A549 (cell line): ENCODE data around the gene DIPK1B. TPM values are rescaled to one million over a fixed set of nuclear protein-coding genes. Genes with fewer than 3 reads are reported as not detected.

ENCODE experiments used
- ATAC-seq, 2 experiments: fragments of 200-7000 bp in 1 of 2; fragments of >200 bp in 1 of 2; cut with Nextera tagmentation in 1 of 2; cut with Tn5 transposase in 1 of 2; 3 replicates each; pipeline versions ENCODE4 v1.8.0 to v1.9.1; 2018 to 2020; ENCODE audit warnings: mild to moderate bottlenecking in 1 of 2, moderate library complexity in 1 of 2
- CTCF ChIA-PET: fragments of 300-600 bp; sonication (Branson Sonifier 250); formaldehyde crosslinking; extraction: SDS; loops from one replicate; lab custom pipeline; 2021; ENCODE audit warnings: antibody characterized with exemption, inconsistent platforms; lab: Yijun Ruan, JAX
- POLR2A ChIA-PET: fragments of 350-600 bp; formaldehyde crosslinking; extraction: SDS; loops from one replicate; lab custom pipeline; 2021; ENCODE audit warnings: antibody characterized with exemption, inconsistent platforms; lab: Yijun Ruan, JAX
- DNase-seq, 2 experiments: peaks; one replicate each; pipeline versions ENCODE4 v3.0.0 to v3.0.0-alpha.2; 2011 to 2016; ENCODE audit warnings: low read depth in 1 of 2, low spot score in 1 of 2
- FAIRE-seq: peaks from 2 replicates; lab custom pipeline; 2011; peaks lifted over from hg19 to GRCh38; lab: Jason Lieb, UNC
- H3K27ac ChIP-seq, 2 experiments: fragments of >200 bp; sonication (Bioruptor Twin); formaldehyde crosslinking; 3 replicates each; pipeline ENCODE4 v1.5.1; 2016 to 2017
- H3K4me1 ChIP-seq: fragments of >200 bp; sonication (Bioruptor Twin); formaldehyde crosslinking; 3 replicates; pipeline ENCODE4 v1.6.1; 2016
- H3K4me2 ChIP-seq: fragments of >200 bp; sonication (Bioruptor Twin); formaldehyde crosslinking; 3 replicates; pipeline ENCODE4 v1.6.1; 2016
- H3K4me3 ChIP-seq: fragments of >200 bp; sonication (Bioruptor Twin); formaldehyde crosslinking; 3 replicates; pipeline ENCODE4 v1.5.1; 2016
- H3K9me3 ChIP-seq: fragments of >200 bp; sonication (Bioruptor Twin); formaldehyde crosslinking; 3 replicates; pipeline ENCODE4 v1.6.1; 2016
- BCL3 ChIP-seq: fragments of >200 bp; sonication (Bioruptor Twin); formaldehyde crosslinking; IDR thresholded peaks from 3 replicates; pipeline ENCODE4 v1.6.1; 2016
- CHD4 ChIP-seq: fragments of 200-600 bp; sonication (generic); IDR thresholded peaks from 2 replicates; pipeline ENCODE4 v1.6.1; 2016; ENCODE audit warnings: antibody characterized with exemption, mild to moderate bottlenecking, borderline replicate concordance
- CTCF ChIP-seq: fragments of >200 bp; sonication (Bioruptor Twin); formaldehyde crosslinking; IDR thresholded peaks from 3 replicates; pipeline ENCODE4 v1.5.1; 2016
- EHMT2 ChIP-seq: fragments of 200-600 bp; sonication (generic); IDR thresholded peaks from 2 replicates; pipeline ENCODE4 v1.6.1; 2016; ENCODE audit warnings: antibody characterized with exemption, low read depth, mild to moderate bottlenecking, moderate library complexity
- FOSB ChIP-seq: fragments of 250-450 bp; sonication (Bioruptor Pico); IDR thresholded peaks from 2 replicates; pipeline ENCODE4 v1.5.0; 2020; ENCODE audit warnings: mild to moderate bottlenecking, moderate library complexity
- FOXS1 ChIP-seq: fragments of 250-450 bp; sonication (Bioruptor Pico); IDR thresholded peaks from 2 replicates; pipeline ENCODE4 v1.5.0; 2020; ENCODE audit warnings: mild to moderate bottlenecking, moderate library complexity
- GATA3 ChIP-seq: IDR thresholded peaks from 2 replicates; pipeline ENCODE4 v1.6.1; 2012; ENCODE audit warnings: borderline replicate concordance
- HEYL ChIP-seq: fragments of 250-450 bp; sonication (Bioruptor Pico); IDR thresholded peaks from 2 replicates; pipeline ENCODE4 v1.8.0; 2021; ENCODE audit warnings: mild to moderate bottlenecking, moderate library complexity
- HOXA7 ChIP-seq: fragments of 250-450 bp; sonication (Bioruptor Pico); IDR thresholded peaks from 2 replicates; pipeline ENCODE4 v1.5.0; 2020; ENCODE audit warnings: mild to moderate bottlenecking, moderate library complexity
- JUN ChIP-seq, 2 experiments: fragments of >200 bp; sonication (Bioruptor Twin); formaldehyde crosslinking; IDR thresholded peaks; 2 replicates in 1 of 2; 3 replicates in 1 of 2; pipeline ENCODE4 v1.6.1; 2016 to 2017
- KDM5A ChIP-seq: fragments of 200-600 bp; sonication (generic); IDR thresholded peaks from 2 replicates; pipeline ENCODE4 v1.6.1; 2016; ENCODE audit warnings: antibody characterized with exemption, mild to moderate bottlenecking
- NFE2L2 ChIP-seq: fragments of 150-350 bp; conservative IDR thresholded peaks from 2 replicates; pipeline ENCODE4 v1.6.1; 2014; ENCODE audit warnings: low read length
- NPAS2 ChIP-seq: fragments of 250-450 bp; sonication (Bioruptor Pico); IDR thresholded peaks from 2 replicates; pipeline ENCODE4 v1.8.0; 2022; ENCODE audit warnings: mild to moderate bottlenecking, moderate library complexity, borderline replicate concordance
- NR3C1 ChIP-seq: fragments of >200 bp; sonication (Bioruptor Twin); formaldehyde crosslinking; IDR thresholded peaks from 3 replicates; pipeline ENCODE4 v1.6.1; 2017
- PBX3 ChIP-seq: IDR thresholded peaks from 2 replicates; pipeline ENCODE4 v1.6.1; 2012
- POLR2AphosphoS2 ChIP-seq: conservative IDR thresholded peaks from 2 replicates; pipeline ENCODE4 v1.6.1; 2012; ENCODE audit warnings: low read length, improper control_type of control experiment, inconsistent platforms
- RFX5 ChIP-seq: fragments of 450-650 bp; IDR thresholded peaks from 2 replicates; pipeline ENCODE4 v1.7.1; 2014; ENCODE audit warnings: antibody characterized with exemption, mild to moderate bottlenecking, moderate library complexity
- RNF2 ChIP-seq: fragments of 200-600 bp; sonication (generic); IDR thresholded peaks from 2 replicates; pipeline ENCODE4 v1.6.1; 2016; ENCODE audit warnings: low read depth, mild to moderate bottlenecking, antibody characterized with exemption, moderate library complexity, borderline replicate concordance
- TP53 ChIP-seq: fragments of 250-450 bp; sonication (Bioruptor Pico); IDR thresholded peaks from 2 replicates; pipeline ENCODE4 v1.5.0; 2021; ENCODE audit warnings: mild to moderate bottlenecking, moderate library complexity
- ZFP36 ChIP-seq: fragments of 450-650 bp; IDR thresholded peaks from 2 replicates; pipeline ENCODE4 v1.6.1; 2014; ENCODE audit warnings: borderline replicate concordance; ENCODE audit not compliant: partially characterized antibody
- WGBS: methylation state at CpG from one replicate; pipeline ENCODE4 v1.1.6; 2017; ENCODE audit errors: missing lambda C conversion rate; 5-methylcytosine and 5-hydroxymethylcytosine counted together
- polyA plus RNA-seq, 4 experiments: library from polyadenylated mRNA; depleted of rRNA in 3 of 4; stranded (reverse); fragments of >200 nt; fragmentation: RNase III in 1 of 4; extraction: RNeasy Plus Mini Kit Qiagen cat#74134 plus additional on column Dnase treatment in 1 of 4; gene quantifications; 2 replicates in 3 of 4; 3 replicates in 1 of 4; pipeline ENCODE4 v1.2.3, GENCODE V29; 2011 to 2017
- TF ChIP-seq, protein P1 (sequence below): fragments of 150-350 bp; IDR thresholded peaks from 2 replicates; pipeline ENCODE4 v1.6.1; 2014; ENCODE audit warnings: low read depth, mild to moderate bottlenecking, low read length

DIPK1B gene
- polyA plus RNA-seq, 2 of the 4 experiments (the other 2 are of a cell fraction), result 6.7 TPM

DNA sequence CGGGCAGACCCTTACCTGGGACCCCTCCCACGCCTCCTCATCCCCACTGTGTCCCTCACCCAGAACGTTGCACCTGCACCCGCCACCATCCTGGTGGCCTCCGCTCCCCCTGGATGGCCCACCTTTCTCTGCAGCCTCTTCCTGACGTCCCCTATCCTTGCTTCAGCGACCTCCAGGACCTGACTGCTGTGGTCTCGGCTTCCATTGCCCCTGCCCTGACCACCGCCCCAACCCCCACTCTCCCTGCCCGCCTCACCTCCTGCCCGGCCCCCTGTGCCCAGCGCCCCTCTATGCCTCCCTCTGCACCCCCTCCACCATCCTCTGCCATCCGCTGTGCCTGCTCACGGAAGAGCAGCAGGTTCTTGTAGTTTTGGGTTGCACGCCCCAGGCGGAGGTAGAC, 28.1 kb downstream of the DIPK1B start:
- FAIRE-seq, result no peak
- Histone ChIP-seq H3K4me3 (no peak overlapping the region), H3K27ac (no peak overlapping the region), H3K4me2 (no peak overlapping the region), H3K4me1 (no peaks in the 10 kb centered on the region), H3K9me3 (no peaks in the 10 kb centered on the region)
- TF ChIP-seq NR3C1 (no peak), POLR2AphosphoS2 (no peak), JUN (IDR thresholded peaks at IDR 0.05) (no peak), HOXA7 (no peak), RFX5 (no peak), GATA3 (no peak), RNF2 (no peak)
- TF ChIP-seq, protein P1, sequence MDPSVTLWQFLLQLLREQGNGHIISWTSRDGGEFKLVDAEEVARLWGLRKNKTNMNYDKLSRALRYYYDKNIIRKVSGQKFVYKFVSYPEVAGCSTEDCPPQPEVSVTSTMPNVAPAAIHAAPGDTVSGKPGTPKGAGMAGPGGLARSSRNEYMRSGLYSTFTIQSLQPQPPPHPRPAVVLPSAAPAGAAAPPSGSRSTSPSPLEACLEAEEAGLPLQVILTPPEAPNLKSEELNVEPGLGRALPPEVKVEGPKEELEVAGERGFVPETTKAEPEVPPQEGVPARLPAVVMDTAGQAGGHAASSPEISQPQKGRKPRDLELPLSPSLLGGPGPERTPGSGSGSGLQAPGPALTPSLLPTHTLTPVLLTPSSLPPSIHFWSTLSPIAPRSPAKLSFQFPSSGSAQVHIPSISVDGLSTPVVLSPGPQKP, result no peak
- ChIA-PET CTCF (interaction anchor here (1.0 to 11.9 kb wide), 6 partner anchors 10 to 289 kb away, joined by 3 to 79 read pairs (median 6); partner anchors contain the start of gene LCN8), POLR2A (interaction anchor here (1.1 kb wide), 1 partner anchor 12 kb away, joined by 6 read pairs; no protein-coding TSS in a partner anchor)
- 70% methylated on average over 14 of the region's 16 CpGs for WGBS
- ATAC-seq, result no peak
- no peak for DNase-seq

DNA sequence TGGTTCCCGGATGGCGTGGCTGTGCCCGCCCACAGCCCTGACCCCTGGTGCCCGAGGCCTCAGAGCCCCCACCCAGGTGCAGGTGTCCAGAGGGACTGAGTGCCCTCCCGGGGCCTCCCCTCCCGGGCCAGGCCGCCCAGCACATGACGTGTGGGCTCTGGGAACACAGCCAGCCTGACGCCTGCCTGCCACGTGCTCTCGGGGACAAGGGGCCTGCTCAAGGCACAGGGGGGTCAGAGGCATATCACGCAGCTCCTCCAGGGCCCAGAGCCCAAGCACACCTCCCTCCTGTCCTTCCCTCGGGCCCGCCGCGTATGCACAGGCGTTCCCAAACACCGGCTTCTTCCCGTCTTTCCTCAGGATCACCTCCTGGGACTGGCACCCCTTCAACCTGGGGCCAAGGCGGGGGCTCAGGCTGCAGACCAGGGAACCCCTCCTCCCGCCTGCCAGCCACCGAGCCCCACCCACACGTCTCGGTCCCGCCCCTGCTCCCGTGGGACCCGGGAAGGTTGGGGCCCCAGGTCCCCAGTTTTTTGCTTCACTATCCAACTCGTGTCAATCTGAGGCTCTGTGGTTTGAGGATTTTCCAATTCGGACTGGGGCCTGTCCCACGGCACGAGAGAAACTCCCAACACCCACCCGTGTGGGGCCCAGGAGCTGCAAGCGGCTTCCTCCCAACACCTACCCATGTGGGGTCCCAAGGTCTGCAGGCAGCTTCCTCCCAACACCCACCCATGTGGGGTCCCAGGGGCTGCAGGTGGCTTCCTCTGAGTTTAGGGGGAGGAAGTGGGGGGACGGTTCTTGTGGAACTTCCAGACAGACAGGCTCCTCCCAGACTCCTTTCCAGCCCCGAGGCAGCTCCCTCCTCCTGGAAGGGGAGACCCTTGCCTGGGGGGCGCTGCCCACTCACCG, 28.9 kb downstream of the DIPK1B start:
- DNase-seq (no peak), ATAC-seq (no peak), FAIRE-seq (no peak)
- ChIA-PET POLR2A (no interaction called here), CTCF (interaction anchor here (1.4 to 11.9 kb wide), 4 partner anchors 11 to 51 kb away, joined by 3 to 79 read pairs (median 28); partner anchors contain the start of gene LCN8)
- Histone ChIP-seq H3K27ac (no peak overlapping the region), H3K4me2 (no peak overlapping the region), H3K9me3 (no peaks in the 10 kb centered on the region), H3K4me3 (no peak overlapping the region), H3K4me1 (no peaks in the 10 kb centered on the region)
- no peak for TF ChIP-seq NPAS2
- no peak for TF ChIP-seq BCL3
- no peak for TF ChIP-seq KDM5A
- TF ChIP-seq CHD4, result no peak
- TF ChIP-seq FOXS1 (CRISPR knock-in tag), result no peak
- no peak for TF ChIP-seq ZFP36
- no peak for TF ChIP-seq NFE2L2
- no peak for TF ChIP-seq CTCF
- no peak for TF ChIP-seq POLR2AphosphoS2
- TF ChIP-seq TP53 (CRISPR knock-in tag), result no peak
- TF ChIP-seq PBX3, result no peak
- TF ChIP-seq FOSB (CRISPR knock-in tag), result no peak
- TF ChIP-seq HEYL (CRISPR knock-in tag), result no peak
- TF ChIP-seq EHMT2, result no peak
- 72% methylated on average over 27 of the region's 37 CpGs for WGBS
